Subcutaneous abdominal adipose tissue (tissue), 5 donors: ENCODE measurements around the gene PLEKHA4.

Source experiments
- H3K27ac ChIP-seq: one replicate; pipeline ENCODE4 v1.7.0; 2013; ENCODE audit warnings: low read depth, mild to moderate bottlenecking, inconsistent platforms, low read length, moderate library complexity
- H3K27me3 ChIP-seq, 5 donors: one replicate each; pipeline ENCODE4 v1.7.0; 2013; ENCODE audit warnings: low read length in 5 of 5, inconsistent platforms in 1 of 5; ENCODE audit not compliant: control insufficient read depth in 5 of 5, insufficient read depth in 4 of 5
- H3K36me3 ChIP-seq, 5 donors: one replicate each; pipeline ENCODE4 v1.7.0; 2013; ENCODE audit warnings: low read length in 5 of 5; ENCODE audit not compliant: control insufficient read depth in 5 of 5, insufficient read depth in 5 of 5
- H3K4me1 ChIP-seq, 5 donors: one replicate each; pipeline ENCODE4 v1.7.0; 2013; ENCODE audit warnings: low read length in 5 of 5, mild to moderate bottlenecking in 3 of 5, moderate library complexity in 1 of 5; ENCODE audit not compliant: control insufficient read depth in 5 of 5, insufficient read depth in 5 of 5
- H3K4me3 ChIP-seq, 5 donors: one replicate each; pipeline ENCODE4 v1.7.0; 2013; ENCODE audit warnings: low read length in 5 of 5, low read depth in 1 of 5
- H3K9ac ChIP-seq, 5 donors: one replicate each; pipeline ENCODE4 v1.7.0; 2013; ENCODE audit warnings: low read length in 5 of 5, mild to moderate bottlenecking in 4 of 5, moderate library complexity in 3 of 5
- H3K9me3 ChIP-seq, 5 donors: one replicate each; pipeline ENCODE4 v1.7.0; 2013; ENCODE audit warnings: low read length in 5 of 5; ENCODE audit not compliant: control insufficient read depth in 5 of 5
- donor health status: healthy.
- donor health status: healthy.
- donor health status: healthy.
- donor health status: healthy.
- donor health status: healthy.

The PLEKHA4 gene

GRCh38 chr19:48805452-48805851, 63.0 kb downstream of the PLEKHA4 start:
- H3K9ac ChIP-seq = no peak overlapping the region
- peaks cover 0 to 8% (median 7%) of the 10 kb centered on the region in 5 donors for H3K4me1 ChIP-seq
- H3K9me3 ChIP-seq = no peaks in the 10 kb centered on the region
- no peaks in the 10 kb centered on the region for H3K27me3 ChIP-seq
- no peak overlapping the region for H3K4me3 ChIP-seq
- H3K36me3 ChIP-seq = peaks cover 0 to 6% (median 4%) of the 10 kb centered on the region in 5 donors
- no peak overlapping the region for H3K27ac ChIP-seq

- no peak overlapping the region for H3K4me3 ChIP-seq
- H3K27me3 ChIP-seq = no peaks in the 10 kb centered on the region
- H3K27ac ChIP-seq = no peak overlapping the region
- no peaks in the 10 kb centered on the region for H3K9me3 ChIP-seq
- no peak overlapping the region for H3K9ac ChIP-seq
- H3K4me1 ChIP-seq = no peaks in the 10 kb centered on the region
- H3K36me3 ChIP-seq = peaks cover 0 to 9% (median 4%) of the 10 kb centered on the region in 5 donors
Observed at GRCh38 chr19:48804496-48804895, 63.9 kb downstream of the PLEKHA4 start.

GRCh38 chr19:48802623-48803022, 65.8 kb downstream of the PLEKHA4 start:
- Histone ChIP-seq H3K9ac (no peak overlapping the region), H3K9me3 (no peaks in the 10 kb centered on the region), H3K4me1 (peaks cover 0 to 5% (median 0%) of the 10 kb centered on the region in 5 donors), H3K36me3 (peaks cover 0 to 9% (median 3%) of the 10 kb centered on the region in 5 donors), H3K27ac (no peak overlapping the region), H3K27me3 (no peaks in the 10 kb centered on the region), H3K4me3 (no peak overlapping the region)

- Histone ChIP-seq H3K27ac (no peak overlapping the region), H3K36me3 (peaks cover 0 to 7% (median 3%) of the 10 kb centered on the region in 5 donors), H3K27me3 (peaks cover 0 to 4% (median 0%) of the 10 kb centered on the region in 5 donors), H3K4me1 (peaks cover 9 to 18% (median 17%) of the 10 kb centered on the region in 5 donors), H3K9ac (peak overlapping the region in 1 of 5 donors; percentile 14), H3K9me3 (no peaks in the 10 kb centered on the region), H3K4me3 (no peak overlapping the region)
Observed at GRCh38 chr19:48799358-48800300, 68.8 kb downstream of the PLEKHA4 start.

- Histone ChIP-seq H3K9ac (peak overlapping the region in 1 of 5 donors; percentile 14), H3K27me3 (peaks cover 0 to 4% (median 0%) of the 10 kb centered on the region in 5 donors), H3K36me3 (peaks cover 0 to 7% (median 3%) of the 10 kb centered on the region in 5 donors), H3K9me3 (no peaks in the 10 kb centered on the region), H3K4me3 (no peak overlapping the region), H3K27ac (no peak overlapping the region), H3K4me1 (peaks cover 9 to 18% (median 17%) of the 10 kb centered on the region in 5 donors)
Observed at GRCh38 chr19:48798937-48799336, 69.5 kb downstream of the PLEKHA4 start.

- peaks cover 9 to 18% (median 17%) of the 10 kb centered on the region in 5 donors for H3K4me1 ChIP-seq
- peaks cover 0 to 4% (median 0%) of the 10 kb centered on the region in 5 donors for H3K27me3 ChIP-seq
- peaks cover 0 to 7% (median 3%) of the 10 kb centered on the region in 5 donors for H3K36me3 ChIP-seq
- no peak overlapping the region for H3K4me3 ChIP-seq
- no peak overlapping the region for H3K9ac ChIP-seq
- H3K9me3 ChIP-seq = no peaks in the 10 kb centered on the region
- H3K27ac ChIP-seq = no peak overlapping the region
Observed at GRCh38 chr19:48797103-48797502, 71.3 kb downstream of the PLEKHA4 start.

- Histone ChIP-seq H3K9ac (no peak overlapping the region), H3K36me3 (peaks cover 0 to 7% (median 3%) of the 10 kb centered on the region in 5 donors), H3K27me3 (peaks cover 0 to 4% (median 0%) of the 10 kb centered on the region in 5 donors), H3K27ac (peak overlapping the region; percentile 86), H3K4me3 (no peak overlapping the region), H3K4me1 (peaks cover 9 to 18% (median 17%) of the 10 kb centered on the region in 5 donors), H3K9me3 (no peaks in the 10 kb centered on the region)
Observed at GRCh38 chr19:48796298-48797083, 71.9 kb downstream of the PLEKHA4 start.

GRCh38 chr19:48795685-48796070, 72.7 kb downstream of the PLEKHA4 start:
- H3K4me1 ChIP-seq = peaks cover 9 to 18% (median 17%) of the 10 kb centered on the region in 5 donors
- H3K9ac ChIP-seq = peak overlapping the region in 3 of 5 donors; percentile 49 to 79 (median 68)
- peaks cover 0 to 4% (median 0%) of the 10 kb centered on the region in 5 donors for H3K27me3 ChIP-seq
- peak overlapping the region; percentile 86 for H3K27ac ChIP-seq
- H3K36me3 ChIP-seq = peaks cover 0 to 7% (median 3%) of the 10 kb centered on the region in 5 donors
- peak overlapping the region in 2 of 5 donors; percentile 72 to 81 for H3K4me3 ChIP-seq
- H3K9me3 ChIP-seq = no peaks in the 10 kb centered on the region

GRCh38 chr19:48795055-48795684, 73.2 kb downstream of the PLEKHA4 start:
- H3K4me3 ChIP-seq = peak overlapping the region; percentile 71 to 82 (median 73)
- H3K9ac ChIP-seq = peak overlapping the region; percentile 49 to 79 (median 59)
- peaks cover 0 to 4% (median 0%) of the 10 kb centered on the region in 5 donors for H3K27me3 ChIP-seq
- peaks cover 0 to 7% (median 3%) of the 10 kb centered on the region in 5 donors for H3K36me3 ChIP-seq
- no peaks in the 10 kb centered on the region for H3K9me3 ChIP-seq
- peak overlapping the region; percentile 86 for H3K27ac ChIP-seq
- peaks cover 9 to 18% (median 17%) of the 10 kb centered on the region in 5 donors for H3K4me1 ChIP-seq
